Fibroblast of skin of right biceps (primary cell): Measurements from ENCODE around the gene MYBPC3.

Experiments
- DNase-seq: peaks from one replicate; pipeline ENCODE4 v3.0.0-alpha.2; 2013

Gene MYBPC3

GRCh38 chr11:47356129-47356997 is 3.9 kb upstream of the MYBPC3 start:
- no peak for DNase-seq

- DNase-seq = peak; percentile 89
These were observed 3.0 kb upstream of the MYBPC3 start for GRCh38 chr11:47355283-47356128.

GRCh38 chr11:47354913-47355282 is 2.4 kb upstream of the MYBPC3 start:
- peak; percentile 14 for DNase-seq

- DNase-seq = no peak
These were observed 1.7 kb upstream of the MYBPC3 start for GRCh38 chr11:47353978-47354774.

GRCh38 chr11:47351156-47352126 is 1.1 kb downstream of the MYBPC3 start:
- DNase-seq = no peak

- no peak for DNase-seq
These were observed 2.2 kb downstream of the MYBPC3 start for GRCh38 chr11:47350315-47350714.

GRCh38 chr11:47349521-47350095 is 2.9 kb downstream of the MYBPC3 start:
- no peak for DNase-seq

GRCh38 chr11:47348859-47349258 is 3.6 kb downstream of the MYBPC3 start:
- DNase-seq = peak; percentile 20

- DNase-seq = no peak
These were observed 4.2 kb downstream of the MYBPC3 start for GRCh38 chr11:47348131-47348802.

- no peak for DNase-seq
These were observed 5.4 kb downstream of the MYBPC3 start for GRCh38 chr11:47347137-47347536.

- no peak for DNase-seq
These were observed 6.5 kb downstream of the MYBPC3 start for GRCh38 chr11:47345890-47346563.

GRCh38 chr11:47342854-47343253 is 9.6 kb downstream of the MYBPC3 start:
- no peak for DNase-seq

GRCh38 chr11:47342036-47342803 is 10.3 kb downstream of the MYBPC3 start:
- DNase-seq = no peak

- no peak for DNase-seq
These were observed 11.3 kb downstream of the MYBPC3 start for GRCh38 chr11:47340980-47341775.

- no peak for DNase-seq
These were observed 12.5 kb downstream of the MYBPC3 start for GRCh38 chr11:47340010-47340409.

GRCh38 chr11:47338396-47339241 is 13.9 kb downstream of the MYBPC3 start:
- DNase-seq = no peak

- no peak for DNase-seq
These were observed 15.1 kb downstream of the MYBPC3 start for GRCh38 chr11:47337229-47337924.
